ENCODE measurements around the gene SSC4D.
"Not testable (repeated sequence)": the region's sequence is repeated elsewhere in the genome, so short reads cannot be mapped to it uniquely, and the experiment has no call there.

DNA sequence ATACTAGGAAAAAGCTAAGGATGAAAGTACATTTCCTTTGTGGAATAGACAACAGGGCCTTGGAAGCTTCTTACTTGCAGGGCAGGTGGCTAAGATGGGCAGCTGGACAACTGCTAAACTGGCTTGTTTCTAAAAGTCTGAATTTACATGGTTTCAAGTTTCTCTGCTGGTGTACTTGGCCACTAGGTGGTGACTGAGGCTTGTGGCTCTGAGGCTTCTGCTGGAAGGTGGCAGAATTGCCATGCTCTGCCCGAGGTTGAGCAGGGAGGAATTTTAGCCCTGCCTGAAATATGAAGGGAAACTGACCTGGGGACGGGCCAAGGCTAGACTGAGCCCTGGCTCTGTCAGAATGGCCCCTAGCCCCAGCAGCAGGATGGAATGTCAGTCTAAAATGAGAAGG, 28.4 kb upstream of the SSC4D start:
- TF ChIP-seq CTCF (IDR thresholded peaks at IDR 0.05; ENCODE audit: insufficient read depth, low read depth, low read length) = peak; percentile 46
- TF ChIP-seq EZH2 (IDR thresholded peaks at IDR 0.05; ENCODE audit: insufficient read depth, low read length) = not testable (repeated sequence)
